ES-I3 (cell line): ENCODE results near the gene SLC29A4.
"Not testable (repeated sequence)": the region's sequence is repeated elsewhere in the genome, so short reads cannot be mapped to it uniquely, and the experiment has no call there.

Source experiments
- H3K36me3 ChIP-seq: 2 replicates; pipeline ENCODE4 v1.6.1; 2013; ENCODE audit warnings: mild to moderate bottlenecking, low read length, control low read depth, moderate library complexity; ENCODE audit not compliant: insufficient read depth
- H3K4me1 ChIP-seq: 2 replicates; pipeline ENCODE4 v1.6.1; 2013; ENCODE audit warnings: mild to moderate bottlenecking, control low read depth, low read length; ENCODE audit not compliant: insufficient read depth
- H3K9ac ChIP-seq: 2 replicates; pipeline ENCODE4 v1.6.1; 2013; ENCODE audit warnings: low read depth, mild to moderate bottlenecking, low read length, moderate library complexity
- H3K9me3 ChIP-seq: 2 replicates; pipeline ENCODE4 v1.6.1; 2013; ENCODE audit warnings: mild to moderate bottlenecking, low read length, moderate library complexity; ENCODE audit not compliant: control insufficient read depth, insufficient read depth

The SLC29A4 gene

DNA sequence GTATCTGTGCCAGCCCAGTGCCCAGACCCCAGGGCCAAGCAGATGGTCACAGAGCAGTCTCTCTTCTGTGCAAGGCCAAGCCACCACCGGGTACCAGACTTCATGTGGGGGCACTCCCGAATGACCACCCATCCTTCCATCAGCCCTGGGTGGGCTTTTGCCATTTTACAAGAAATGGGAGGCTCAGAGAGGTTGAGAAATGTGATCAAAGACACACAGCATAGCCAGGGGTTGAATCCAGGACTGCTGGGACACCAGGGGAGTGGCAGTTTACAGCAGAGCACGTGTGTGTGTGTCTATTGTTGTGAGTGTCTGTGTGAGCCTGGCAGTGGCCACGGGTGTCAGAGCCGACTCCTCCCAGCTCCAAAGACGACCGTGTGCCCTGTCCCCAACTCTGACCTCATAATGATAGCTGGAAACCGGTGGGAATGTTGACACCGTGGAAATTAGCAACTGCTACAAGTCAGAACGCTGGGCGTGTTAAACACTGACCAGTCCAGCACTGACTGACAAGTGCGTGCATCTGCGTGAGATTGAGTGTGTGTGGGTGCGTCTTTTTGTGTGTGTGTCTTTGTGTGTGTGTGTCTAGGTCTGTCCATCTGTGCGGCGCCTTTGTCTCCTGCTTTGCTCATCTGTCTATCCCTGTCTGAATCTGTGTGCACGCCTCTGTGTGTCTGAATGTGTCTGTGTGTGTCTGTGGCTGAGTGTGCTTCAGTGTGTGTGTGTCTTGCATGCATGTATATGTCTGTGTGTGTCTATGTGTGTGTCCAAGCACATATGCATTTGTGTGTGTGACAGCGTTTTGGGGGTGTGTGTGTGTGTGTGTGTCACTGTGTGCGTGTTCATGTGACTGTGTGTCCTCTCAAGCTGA, 17.2 kb upstream of the SLC29A4 start:
- Histone ChIP-seq H3K4me1 (peaks cover 9% of the 10 kb centered on the region; the same call in 1 of the 2 replicates), H3K9me3 (no peaks in the 10 kb centered on the region), H3K9ac (no peak overlapping the region), H3K36me3 (no peaks in the 10 kb centered on the region)

DNA sequence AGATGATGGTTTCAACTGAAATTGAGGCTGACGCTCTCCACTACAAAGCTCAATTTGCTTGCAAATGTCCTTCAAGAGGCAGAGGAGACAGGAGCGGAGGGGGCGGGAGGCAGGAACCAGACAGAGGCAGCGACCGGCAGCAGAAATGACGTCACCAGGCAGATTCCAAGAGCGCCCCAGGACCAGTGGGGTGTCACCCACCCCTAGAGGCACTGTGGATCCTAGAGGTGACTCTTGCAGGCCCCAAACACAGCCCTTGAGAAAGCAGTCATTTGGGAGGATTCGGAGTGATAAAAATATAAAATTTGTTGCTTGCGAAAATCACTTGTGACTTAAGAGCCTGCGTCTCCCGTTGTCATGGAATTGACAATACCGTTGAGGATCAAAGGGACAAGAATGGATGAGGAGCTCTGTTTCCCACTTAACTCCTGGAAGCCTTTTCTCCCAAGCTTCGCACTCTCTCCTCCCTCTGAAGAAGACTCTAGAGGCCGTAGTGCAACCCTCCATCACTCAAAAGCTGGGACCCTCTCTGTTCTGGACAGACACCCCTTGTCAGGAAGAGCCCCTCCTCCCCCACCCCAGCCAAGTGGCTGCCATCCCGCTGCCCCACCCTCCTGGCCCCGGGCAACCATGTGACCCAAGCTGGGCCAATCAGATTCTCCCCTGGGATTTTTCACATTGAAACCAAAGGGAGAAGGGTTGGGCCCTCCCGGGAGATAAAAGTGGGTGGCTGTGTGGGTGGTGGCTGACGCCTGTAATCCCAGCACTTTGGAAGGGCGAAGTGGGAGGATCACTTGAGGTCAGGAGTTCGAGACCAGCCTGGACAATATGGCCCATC, 16.3 kb upstream of the SLC29A4 start:
- Histone ChIP-seq H3K9ac (peak overlapping the region; percentile 23; the same call in 1 of the 2 replicates), H3K9me3 (no peaks in the 10 kb centered on the region), H3K4me1 (peaks cover 9% of the 10 kb centered on the region; the same call in 1 of the 2 replicates), H3K36me3 (no peaks in the 10 kb centered on the region)

DNA sequence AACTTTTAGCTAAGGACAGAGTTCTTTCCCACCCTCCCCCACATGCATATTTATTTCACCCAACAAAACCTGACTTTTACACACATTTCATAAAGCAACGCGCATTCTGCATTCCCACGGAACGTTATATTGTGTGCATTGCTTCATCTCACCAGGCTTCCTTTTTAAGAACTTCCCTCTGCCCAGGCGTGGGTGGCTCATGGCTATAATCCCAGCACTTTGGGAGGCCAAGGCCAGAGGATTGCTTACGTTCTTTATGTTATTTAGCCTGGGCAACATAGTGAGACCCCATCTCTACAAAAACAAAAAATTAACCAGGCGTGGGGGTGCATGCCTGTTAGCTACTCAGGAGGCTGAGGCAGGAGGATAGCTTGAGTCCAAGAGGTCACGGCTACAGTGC, 14.9 kb upstream of the SLC29A4 start:
- not testable (repeated sequence) for H3K9me3 ChIP-seq, H3K9ac ChIP-seq, H3K4me1 ChIP-seq, H3K36me3 ChIP-seq

DNA sequence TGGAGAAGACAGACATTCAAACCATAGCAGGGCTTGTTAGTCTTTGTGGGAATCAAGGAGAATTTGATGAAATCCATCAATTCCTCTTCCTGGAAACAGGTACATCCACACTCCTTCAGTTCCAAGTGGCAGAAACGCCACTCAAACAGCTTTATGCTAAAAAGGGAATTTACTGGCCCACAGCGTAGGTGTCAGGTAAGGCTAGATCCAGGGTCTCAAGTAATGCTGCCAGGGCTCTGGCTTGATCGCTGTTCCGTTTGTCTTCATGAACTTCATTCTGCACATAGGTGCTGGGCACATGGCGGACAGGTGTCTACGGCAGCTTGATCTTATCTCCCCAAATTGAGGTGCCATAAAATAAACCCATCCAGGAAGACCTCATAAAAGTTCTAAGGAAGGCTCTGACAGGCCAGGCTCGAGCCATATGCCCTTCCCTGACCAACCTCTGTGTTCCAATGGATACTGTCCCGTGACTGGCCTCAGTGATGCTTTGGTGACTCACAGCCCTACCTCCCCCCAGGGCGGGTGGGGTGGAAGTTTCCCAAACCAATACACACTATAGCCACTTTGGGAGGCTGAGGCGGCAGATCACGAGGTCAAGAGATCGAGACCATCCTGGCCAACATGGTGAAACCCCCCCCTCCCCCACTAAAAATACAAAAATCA, 12.6 kb upstream of the SLC29A4 start:
- H3K9me3 ChIP-seq, H3K9ac ChIP-seq, H3K36me3 ChIP-seq, H3K4me1 ChIP-seq: not testable (repeated sequence)

DNA sequence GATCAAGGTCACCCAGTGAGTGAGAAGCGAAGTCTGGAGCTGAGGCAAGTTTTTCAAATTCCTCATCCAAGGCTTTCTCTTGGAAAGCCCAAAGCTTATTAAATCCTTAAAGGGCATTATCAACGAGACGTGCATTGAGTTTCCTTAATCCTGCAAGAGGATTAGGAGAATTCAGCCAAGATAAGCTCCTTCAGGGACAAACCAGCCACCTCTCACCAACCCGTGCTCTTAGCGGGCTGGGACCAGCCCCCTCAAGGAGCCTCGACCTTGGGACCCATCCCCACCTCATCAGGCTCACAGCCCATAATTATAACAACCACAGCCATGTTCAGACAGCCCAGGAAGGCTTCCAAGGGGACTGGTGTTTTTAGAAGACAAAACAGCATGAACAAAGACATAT, 12.0 kb upstream of the SLC29A4 start:
- H3K36me3 ChIP-seq = no peaks in the 10 kb centered on the region
- H3K4me1 ChIP-seq = peaks cover 7% of the 10 kb centered on the region; the same call in 1 of the 2 replicates
- no peaks in the 10 kb centered on the region for H3K9me3 ChIP-seq
- H3K9ac ChIP-seq = no peak overlapping the region

DNA sequence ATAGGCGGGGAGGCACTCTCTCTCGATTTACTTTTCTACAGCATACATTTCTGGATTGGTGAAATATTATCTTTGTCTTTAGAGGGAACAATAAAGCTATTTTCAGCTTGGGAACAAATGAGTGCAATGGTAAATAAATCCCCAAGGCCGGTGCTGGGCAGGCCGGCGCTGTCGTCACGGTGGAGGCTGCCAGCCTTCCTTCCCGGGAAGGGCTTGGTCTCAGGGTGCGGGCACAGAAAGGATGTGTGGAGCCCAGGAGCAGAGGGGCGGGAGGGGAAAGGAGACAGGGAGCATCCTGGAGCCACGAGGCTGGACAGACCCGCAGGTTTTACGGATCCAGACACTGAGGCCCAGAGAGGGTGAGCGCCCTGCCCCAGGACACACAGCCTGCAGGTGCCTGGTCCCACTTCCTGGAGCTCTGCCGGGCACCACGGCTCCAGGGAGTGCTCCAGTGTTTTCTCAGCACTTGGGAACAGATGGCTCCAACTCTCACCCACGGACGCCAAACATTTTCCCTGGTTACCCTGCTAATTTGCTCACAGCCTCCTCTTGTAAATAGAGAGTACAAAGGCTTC, 8.8 kb upstream of the SLC29A4 start:
- H3K9me3 ChIP-seq, H3K4me1 ChIP-seq, H3K9ac ChIP-seq, H3K36me3 ChIP-seq: not testable (repeated sequence)

DNA sequence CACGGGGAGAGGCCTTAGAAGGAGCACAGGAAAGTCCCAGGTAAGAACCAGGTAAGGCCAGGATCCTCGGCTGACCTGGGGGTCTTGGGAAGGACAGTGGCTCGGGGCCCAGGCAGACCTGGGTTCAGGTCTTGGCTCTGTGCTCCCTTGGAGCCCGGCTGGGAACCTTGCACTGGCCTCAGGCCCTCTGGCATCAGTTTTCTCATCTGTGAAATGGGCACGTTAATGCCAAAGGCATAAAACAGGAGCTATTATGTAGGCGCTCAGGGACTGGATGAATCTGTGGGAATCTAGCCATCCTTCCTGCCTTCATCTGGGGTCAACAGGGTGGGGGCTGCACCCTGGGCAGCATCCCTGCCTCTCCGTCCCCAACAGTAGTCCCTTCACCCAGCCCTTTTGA, 8.3 kb upstream of the SLC29A4 start:
- Histone ChIP-seq H3K9me3 (no peaks in the 10 kb centered on the region), H3K9ac (no peak overlapping the region), H3K36me3 (no peaks in the 10 kb centered on the region), H3K4me1 (no peaks in the 10 kb centered on the region)

DNA sequence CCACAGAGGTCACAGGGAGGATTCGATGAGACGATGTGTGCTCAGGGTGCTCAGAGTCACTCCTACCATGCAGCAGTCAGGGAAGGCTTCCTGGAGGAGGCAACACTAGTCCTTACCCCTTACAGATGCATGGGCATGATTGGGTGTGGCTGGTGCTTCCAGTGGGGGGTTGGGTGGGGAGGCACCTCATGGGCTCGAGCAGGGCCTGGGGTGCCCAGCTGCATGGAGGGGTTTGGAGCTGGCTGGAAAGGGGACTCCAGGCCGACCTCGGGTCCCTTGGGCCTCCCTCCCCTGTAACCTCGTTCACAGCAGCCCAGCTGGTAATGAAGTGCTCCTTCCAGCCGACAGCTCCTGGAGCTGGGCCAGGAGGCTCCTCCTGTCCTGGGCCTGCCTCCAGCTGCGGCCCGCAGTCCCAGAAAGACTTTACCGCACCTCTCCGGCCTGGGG, 7.7 kb upstream of the SLC29A4 start:
- not testable (repeated sequence) for H3K9ac ChIP-seq, H3K36me3 ChIP-seq, H3K9me3 ChIP-seq, H3K4me1 ChIP-seq

DNA sequence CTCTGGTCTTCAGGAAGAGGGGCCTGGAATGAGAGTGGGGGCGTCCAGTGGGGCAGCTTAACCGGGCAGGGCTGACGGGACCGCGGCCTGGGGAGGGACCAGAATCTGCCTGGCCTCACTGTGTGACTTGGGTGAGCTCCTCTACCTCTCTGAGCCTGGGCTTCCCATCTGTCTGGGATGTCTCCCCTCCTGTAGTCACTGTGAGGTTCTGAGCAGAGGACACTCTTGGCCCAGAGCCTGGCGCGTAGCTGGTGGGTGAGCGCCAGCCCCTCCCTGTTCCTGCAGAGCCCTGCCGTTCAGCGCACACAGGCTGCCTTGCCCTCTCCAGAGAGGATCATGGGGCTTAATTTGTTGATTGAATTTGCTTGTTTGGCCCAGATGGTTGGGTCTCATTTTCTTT, 7.2 kb upstream of the SLC29A4 start:
- not testable (repeated sequence) for H3K9ac ChIP-seq, H3K4me1 ChIP-seq, H3K9me3 ChIP-seq, H3K36me3 ChIP-seq

DNA sequence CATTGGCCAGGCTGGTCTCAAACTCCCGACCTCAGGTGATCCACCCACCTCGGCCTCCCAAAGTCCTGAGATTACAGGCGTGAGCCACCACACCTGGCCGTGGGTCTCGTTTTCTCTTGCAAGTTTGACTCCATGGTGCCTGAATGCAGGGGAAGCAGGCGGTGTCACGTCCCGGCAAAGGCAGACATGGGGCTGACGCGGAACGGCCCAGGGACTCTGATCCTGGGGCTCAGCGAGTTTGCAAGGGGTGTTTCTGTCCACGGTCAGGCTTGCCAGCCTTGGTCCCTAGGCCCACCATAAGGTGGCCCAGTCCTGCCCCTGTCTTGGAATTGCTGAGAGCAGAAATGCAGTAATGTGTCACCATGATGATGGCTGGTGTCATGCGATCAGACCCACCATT, 6.6 kb upstream of the SLC29A4 start:
- H3K36me3 ChIP-seq, H3K4me1 ChIP-seq, H3K9ac ChIP-seq, H3K9me3 ChIP-seq: not testable (repeated sequence)

DNA sequence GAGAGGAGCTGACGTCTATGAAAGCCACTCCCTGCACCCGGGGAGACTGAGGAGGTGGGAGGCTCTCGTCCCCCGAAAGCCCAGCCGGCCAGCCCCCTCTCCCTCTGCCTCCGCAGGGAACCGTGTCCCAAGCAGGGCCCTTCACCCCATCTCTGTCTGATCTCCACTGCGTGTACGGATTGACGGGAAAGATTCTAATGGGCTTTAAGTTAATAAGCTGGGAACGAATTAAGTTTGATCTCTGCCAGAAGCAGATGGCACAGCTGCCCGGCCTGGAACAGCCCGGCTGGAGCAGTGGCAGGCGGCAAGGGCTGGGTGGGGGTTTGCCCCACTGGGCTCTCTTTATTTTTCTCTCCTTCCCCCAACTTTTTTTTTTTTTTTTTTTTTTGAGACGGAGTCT, 6.1 kb upstream of the SLC29A4 start:
- Histone ChIP-seq H3K4me1 (no peaks in the 10 kb centered on the region), H3K36me3 (no peaks in the 10 kb centered on the region), H3K9me3 (no peaks in the 10 kb centered on the region), H3K9ac (no peak overlapping the region)

DNA sequence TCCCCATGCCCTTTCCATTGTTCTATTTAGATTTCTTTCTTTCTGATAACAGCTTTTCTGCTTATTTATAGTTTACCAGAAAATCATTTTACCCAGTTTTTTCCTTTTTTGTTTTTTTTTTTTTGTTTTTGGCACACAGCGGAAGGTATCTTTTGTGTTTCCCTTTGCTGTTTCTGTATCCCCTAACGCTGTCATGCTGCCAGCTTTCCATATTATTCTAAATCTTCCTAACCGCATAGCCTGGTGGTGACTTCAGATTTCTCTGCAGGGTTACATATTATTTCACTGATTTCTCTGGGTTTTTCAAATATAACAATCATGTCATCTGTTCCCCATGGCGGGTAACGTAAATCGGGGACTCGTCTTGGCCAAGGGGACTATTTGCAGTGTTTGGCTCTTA, 4.0 kb upstream of the SLC29A4 start:
- Histone ChIP-seq H3K36me3 (no peaks in the 10 kb centered on the region), H3K4me1 (no peaks in the 10 kb centered on the region), H3K9me3 (no peaks in the 10 kb centered on the region), H3K9ac (no peak overlapping the region)

DNA sequence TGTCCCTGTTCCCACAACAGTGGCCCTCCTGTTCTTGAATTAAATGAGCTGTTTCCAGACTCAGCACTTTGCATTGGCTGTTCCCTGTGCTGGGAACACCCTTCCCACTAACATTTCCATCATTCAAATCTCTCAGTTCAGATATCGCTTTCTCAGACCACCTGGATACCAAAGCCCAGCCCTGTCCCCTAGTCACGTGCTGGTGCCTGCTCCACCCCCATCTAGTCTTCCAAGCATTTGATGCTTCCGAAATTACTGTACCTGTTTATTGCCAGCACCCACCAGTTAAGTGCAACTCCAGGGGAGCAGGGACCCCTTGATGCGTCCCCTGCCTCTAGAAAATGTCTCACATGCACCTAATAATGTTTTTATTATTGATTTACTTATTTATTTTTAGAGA, 3.0 kb upstream of the SLC29A4 start:
- Histone ChIP-seq H3K9ac (no peak overlapping the region), H3K4me1 (no peaks in the 10 kb centered on the region), H3K36me3 (no peaks in the 10 kb centered on the region), H3K9me3 (no peaks in the 10 kb centered on the region)
